ENCODE measurements around the gene ISCU.
A peak's percentile ranks its signal among the peaks of the same experiment; 100 is the strongest.

DNA sequence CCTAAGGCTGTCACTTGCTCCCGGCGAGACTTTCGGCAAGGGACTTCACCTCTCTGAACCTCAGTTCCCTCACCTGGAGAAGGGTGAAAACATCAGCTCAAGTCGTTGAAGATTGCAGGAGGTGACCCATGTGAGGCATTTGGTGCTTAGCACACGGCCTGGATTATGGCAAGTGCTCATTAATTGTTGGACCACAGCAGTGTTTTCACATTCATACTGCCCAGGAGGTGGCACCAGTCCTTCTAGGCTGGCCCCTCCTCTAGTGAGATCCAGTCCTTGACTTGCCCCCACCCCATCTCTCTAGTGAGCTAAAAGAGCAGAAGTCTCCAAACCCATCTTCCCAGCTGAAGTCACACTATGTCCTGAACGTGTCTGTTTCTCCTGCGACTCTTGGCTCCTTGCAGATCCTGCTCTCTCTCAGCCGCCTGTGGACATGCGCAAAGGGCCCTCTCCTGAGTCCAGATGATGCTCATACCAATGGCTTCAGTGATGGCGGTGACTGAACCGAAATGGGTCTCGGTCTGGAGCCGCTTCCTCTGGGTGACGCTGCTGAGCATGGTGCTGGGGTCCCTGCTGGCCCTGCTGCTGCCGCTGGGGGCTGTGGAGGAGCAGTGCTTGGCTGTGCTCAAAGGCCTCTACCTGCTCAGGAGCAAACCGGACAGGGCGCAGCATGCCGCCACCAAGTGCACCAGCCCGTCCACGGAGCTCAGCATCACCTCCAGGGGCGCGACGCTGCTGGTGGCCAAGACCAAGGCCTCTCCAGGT is 45.7 kb upstream of the ISCU start:
- TF ChIP-seq, protein P1, sequence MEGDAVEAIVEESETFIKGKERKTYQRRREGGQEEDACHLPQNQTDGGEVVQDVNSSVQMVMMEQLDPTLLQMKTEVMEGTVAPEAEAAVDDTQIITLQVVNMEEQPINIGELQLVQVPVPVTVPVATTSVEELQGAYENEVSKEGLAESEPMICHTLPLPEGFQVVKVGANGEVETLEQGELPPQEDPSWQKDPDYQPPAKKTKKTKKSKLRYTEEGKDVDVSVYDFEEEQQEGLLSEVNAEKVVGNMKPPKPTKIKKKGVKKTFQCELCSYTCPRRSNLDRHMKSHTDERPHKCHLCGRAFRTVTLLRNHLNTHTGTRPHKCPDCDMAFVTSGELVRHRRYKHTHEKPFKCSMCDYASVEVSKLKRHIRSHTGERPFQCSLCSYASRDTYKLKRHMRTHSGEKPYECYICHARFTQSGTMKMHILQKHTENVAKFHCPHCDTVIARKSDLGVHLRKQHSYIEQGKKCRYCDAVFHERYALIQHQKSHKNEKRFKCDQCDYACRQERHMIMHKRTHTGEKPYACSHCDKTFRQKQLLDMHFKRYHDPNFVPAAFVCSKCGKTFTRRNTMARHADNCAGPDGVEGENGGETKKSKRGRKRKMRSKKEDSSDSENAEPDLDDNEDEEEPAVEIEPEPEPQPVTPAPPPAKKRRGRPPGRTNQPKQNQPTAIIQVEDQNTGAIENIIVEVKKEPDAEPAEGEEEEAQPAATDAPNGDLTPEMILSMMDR (IDR thresholded peaks at IDR 0.05; ENCODE audit: low read depth, low read length): peak; percentile 23
- TF ChIP-seq POLR2A (IDR thresholded peaks at IDR 0.05; ENCODE audit: extremely low read depth, insufficient read length): no peak
